ENCODE results near the gene TMED7. TPM values are rescaled to one million over a fixed set of nuclear protein-coding genes. Genes with fewer than 3 reads are reported as not detected.

The TMED7 gene
- total and polyA plus RNA-seq, 3 donors from 2014 or later: 43.6 to 119 (median 89.3) TPM

DNA sequence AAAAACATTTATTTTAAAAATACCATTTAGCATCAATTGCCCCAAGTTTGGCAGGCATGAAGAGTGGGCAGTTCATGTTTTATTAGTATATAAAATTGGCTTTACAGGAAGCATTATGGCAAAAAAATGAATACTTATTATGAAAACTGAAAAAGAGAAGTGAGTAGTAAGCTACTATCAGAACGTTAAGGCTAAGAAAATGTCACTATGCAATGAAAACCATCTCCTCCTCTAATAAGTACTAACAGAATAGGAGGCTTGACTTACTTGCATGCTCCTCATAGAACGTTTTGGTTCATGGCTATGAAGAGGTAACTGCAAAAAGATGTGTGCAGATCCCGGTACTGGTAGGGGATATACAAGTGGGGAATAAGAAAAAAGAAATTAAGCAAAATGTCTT, 47.2 kb downstream of the TMED7 start:
- Histone ChIP-seq H3K27me3 (no peaks in the 10 kb centered on the region), H3K36me3 (ENCODE audit: low read depth, missing control alignments) (no peaks in the 10 kb centered on the region), H3K9me3 (no peaks in the 10 kb centered on the region), H3K4me1 (no peaks in the 10 kb centered on the region), H3K27ac (no peak overlapping the region), H3K4me3 (no peak overlapping the region)
- DNase-seq: no peak
- no peak for TF ChIP-seq POLR2A (IDR thresholded peaks at IDR 0.05)
- TF ChIP-seq CTCF (IDR thresholded peaks at IDR 0.05): no peak
- intact Hi-C loops (cut with DNase I; ENCODE audit: low total_unique reads): no loop called here
- 74 to 83% methylated on average over 3 of the region's 3 CpGs for WGBS, 2 donors

DNA sequence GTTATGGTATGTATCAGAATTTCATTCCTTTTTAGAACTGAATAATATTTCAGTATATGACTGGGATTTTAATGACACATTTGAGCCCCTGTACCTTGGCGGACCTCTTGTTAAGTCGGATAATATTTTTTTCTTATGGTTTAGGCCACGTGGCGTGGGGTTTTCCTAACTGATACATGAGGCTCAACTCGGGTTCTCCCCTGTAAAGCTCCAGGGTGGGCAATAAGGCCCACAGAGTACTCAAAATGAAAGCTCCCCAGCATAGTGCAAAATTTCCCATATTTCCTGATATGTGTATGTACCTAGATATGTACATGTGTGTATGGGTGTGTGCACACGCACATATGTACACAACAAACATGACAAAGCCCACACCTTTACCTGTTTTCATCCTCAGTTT, 48.1 kb downstream of the TMED7 start:
- intact Hi-C loops (cut with DNase I; ENCODE audit: low total_unique reads): no loop called here
- WGBS, 2 donors: 81 to 84% methylated on average over 6 of the region's 6 CpGs
- TF ChIP-seq POLR2A (IDR thresholded peaks at IDR 0.05) (no peak), CTCF (IDR thresholded peaks at IDR 0.05) (no peak)

GRCh38 chr5:115577329-115577728, 48.5 kb downstream of the TMED7 start:
- no peaks in the 10 kb centered on the region for H3K9me3 ChIP-seq
- no peak overlapping the region for H3K27ac ChIP-seq
- WGBS, 2 donors: 76 to 85% methylated on average over 2 of the region's 2 CpGs
- H3K4me1 ChIP-seq: no peaks in the 10 kb centered on the region
- no peak for DNase-seq
- intact Hi-C loops (cut with DNase I; ENCODE audit: low total_unique reads): no loop called here
- no peaks in the 10 kb centered on the region for H3K36me3 ChIP-seq (ENCODE audit: low read depth, missing control alignments)
- no peak overlapping the region for H3K4me3 ChIP-seq
- no peaks in the 10 kb centered on the region for H3K27me3 ChIP-seq
- TF ChIP-seq POLR2A (IDR thresholded peaks at IDR 0.05) (no peak), CTCF (IDR thresholded peaks at IDR 0.05) (no peak)

More for the DNA sequence above, 48.1 kb downstream of the TMED7 start:
- H3K36me3 ChIP-seq (ENCODE audit: low read depth, missing control alignments): no peaks in the 10 kb centered on the region
- no peak overlapping the region for H3K4me3 ChIP-seq
- no peaks in the 10 kb centered on the region for H3K27me3 ChIP-seq
- no peak overlapping the region for H3K27ac ChIP-seq
- no peaks in the 10 kb centered on the region for H3K4me1 ChIP-seq
- DNase-seq: no peak
- H3K9me3 ChIP-seq: no peaks in the 10 kb centered on the region

DNA sequence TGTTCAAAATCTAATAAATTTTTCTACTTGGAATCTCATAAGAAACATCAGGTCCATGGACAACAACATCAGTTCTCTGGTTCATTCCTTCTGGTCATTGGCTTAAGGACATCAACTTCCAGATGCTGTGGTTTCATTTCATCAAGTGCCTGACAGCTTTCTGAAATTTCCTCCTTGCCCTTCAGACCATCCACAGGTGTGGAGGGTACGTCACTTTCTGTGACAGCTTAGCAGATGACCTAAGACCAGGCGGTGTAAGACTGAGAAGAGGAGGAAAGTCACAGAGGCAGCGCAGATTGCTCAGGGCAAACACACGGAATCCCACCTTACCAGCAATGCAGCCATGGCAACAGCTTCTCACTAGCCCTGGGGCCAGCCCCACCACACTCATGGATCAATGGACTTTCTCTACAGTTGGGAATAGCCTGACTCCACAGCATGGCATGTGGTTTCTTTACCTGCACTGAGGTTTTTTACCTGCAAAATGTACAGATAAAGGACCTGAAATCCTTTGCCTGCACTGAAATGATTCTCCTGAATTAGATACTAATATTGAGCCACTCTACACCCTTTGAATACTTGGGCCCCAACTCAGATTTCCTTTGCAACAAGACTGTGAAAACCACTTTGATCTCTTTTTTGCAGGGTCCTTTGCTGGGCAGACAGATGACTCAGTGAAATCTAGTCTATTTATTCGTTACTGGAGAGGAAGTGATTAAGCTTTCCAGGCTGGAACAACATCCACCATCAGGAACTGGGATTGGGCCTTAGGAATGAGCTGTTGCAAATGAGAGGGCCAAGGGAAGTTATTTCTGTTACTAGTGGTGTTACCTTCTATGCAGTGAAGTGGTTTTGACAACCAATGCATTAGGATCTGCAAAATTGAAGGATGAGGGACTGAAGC, 50.4 kb downstream of the TMED7 start:
- Histone ChIP-seq H3K4me1 (peaks cover 7% of the 10 kb centered on the region), H3K9me3 (no peaks in the 10 kb centered on the region), H3K27ac (no peak overlapping the region), H3K4me3 (no peak overlapping the region), H3K27me3 (no peaks in the 10 kb centered on the region), H3K36me3 (ENCODE audit: low read depth, missing control alignments) (no peaks in the 10 kb centered on the region)
- intact Hi-C loops (cut with DNase I; ENCODE audit: low total_unique reads): no loop called here
- WGBS, 2 donors: 94 to 95% methylated on average over 5 of the region's 5 CpGs
- DNase-seq: no peak
- TF ChIP-seq CTCF (IDR thresholded peaks at IDR 0.05) (no peak), POLR2A (IDR thresholded peaks at IDR 0.05) (no peak)

GRCh38 chr5:115573133-115573532, 52.7 kb downstream of the TMED7 start:
- intact Hi-C loops (cut with DNase I; ENCODE audit: low total_unique reads): no loop called here

More at GRCh38 chr5:115573133-115573532, 52.7 kb downstream of the TMED7 start:
- Histone ChIP-seq H3K27ac (no peak overlapping the region), H3K9me3 (no peaks in the 10 kb centered on the region), H3K36me3 (ENCODE audit: low read depth, missing control alignments) (no peaks in the 10 kb centered on the region), H3K4me1 (peaks cover 7% of the 10 kb centered on the region), H3K27me3 (no peaks in the 10 kb centered on the region), H3K4me3 (no peak overlapping the region)
- DNase-seq: no peak
- TF ChIP-seq POLR2A (IDR thresholded peaks at IDR 0.05) (no peak), CTCF (IDR thresholded peaks at IDR 0.05) (no peak)
- 67 to 74% methylated on average over 2 of the region's 2 CpGs for WGBS, 2 donors

Data from testis (tissue), 3 donors.